Endothelial cell of umbilical vein (primary cell): ENCODE measurements around the gene NRXN3. TPM values are rescaled to one million over a fixed set of nuclear protein-coding genes. Genes with fewer than 3 reads are reported as not detected.

Source experiments
- BruUV-seq: library from RNA; stranded (reverse); fragments of 400-500 nt; replicated peaks from 2 replicates; lab custom pipeline; 2021; lab: Mats Ljungman, UMichigan
- CTCF ChIA-PET: fragments of 300-600, 350-600 bp; sonication (Branson Sonifier 250); formaldehyde crosslinking; loops from one replicate; lab custom pipeline; 2021; ENCODE audit warnings: antibody characterized with exemption, inconsistent platforms; lab: Charles Lee
- POLR2A ChIA-PET: fragments of 300-600, 350-600 bp; sonication (Branson Sonifier 250); formaldehyde crosslinking; loops from one replicate; lab custom pipeline; 2021; ENCODE audit warnings: antibody characterized with exemption, inconsistent platforms; lab: Charles Lee
- DNase-seq: peaks from one replicate; pipeline ENCODE4 v3.0.0-alpha.2; 2011; ENCODE audit warnings: low read depth, low spot score
- FAIRE-seq: peaks from 2 replicates; lab custom pipeline; 2011; peaks lifted over from hg19 to GRCh38; lab: Jason Lieb, UNC
- H2AFZ ChIP-seq: 2 replicates; pipeline ENCODE4 v1.6.0; 2012; ENCODE audit warnings: low read depth, low read length, control low read depth, inconsistent platforms
- H3K27ac ChIP-seq: 2 replicates; pipeline ENCODE4 v1.5.1; 2011; ENCODE audit warnings: low read depth, mild to moderate bottlenecking, control low read depth, low read length, moderate library complexity; ENCODE audit not compliant: insufficient read depth
- H3K27me3 ChIP-seq, 2 experiments: 2 replicates each; pipeline versions ENCODE4 v1.6.0 to v1.6.1; 2011; ENCODE audit warnings: low read length in 2 of 2, mixed read lengths in 1 of 2; ENCODE audit not compliant: control insufficient read depth in 2 of 2, insufficient read depth in 2 of 2
- H3K36me3 ChIP-seq, 2 experiments: 2 replicates in 1 of 2; 3 replicates in 1 of 2; pipeline ENCODE4 v1.5.1; 2011; ENCODE audit warnings: low read length in 2 of 2, mild to moderate bottlenecking in 1 of 2, moderate library complexity in 1 of 2; ENCODE audit not compliant: control insufficient read depth in 2 of 2, insufficient read depth in 2 of 2; ENCODE audit errors: extremely low read depth in 1 of 2
- H3K4me1 ChIP-seq: 3 replicates; pipeline ENCODE4 v1.5.1; 2011; ENCODE audit warnings: mild to moderate bottlenecking, low read length; ENCODE audit not compliant: control insufficient read depth, insufficient read depth; ENCODE audit errors: extremely low read depth
- H3K4me2 ChIP-seq: 2 replicates; pipeline ENCODE4 v1.6.1; 2011; ENCODE audit warnings: low read length, control low read depth, mixed read lengths; ENCODE audit not compliant: insufficient read depth
- H3K4me3 ChIP-seq, 3 experiments: fragments of 200-600 bp in 1 of 3; sonication (generic), shearing (Covaris generic) in 1 of 3; replicated peaks in 1 of 3; 2 replicates each; pipeline ENCODE4 v1.5.1; 2011 to 2016; ENCODE audit warnings: control low read depth in 3 of 3, low read length in 3 of 3, mild to moderate bottlenecking in 2 of 3, inconsistent platforms in 1 of 3, low read depth in 1 of 3, moderate library complexity in 1 of 3; ENCODE audit not compliant: insufficient read depth in 1 of 3
- H3K79me2 ChIP-seq: 2 replicates; pipeline ENCODE4 v1.6.0; 2012; ENCODE audit warnings: low read length, inconsistent platforms; ENCODE audit not compliant: control insufficient read depth, insufficient read depth
- H3K9ac ChIP-seq: replicated peaks from 2 replicates; pipeline ENCODE3; 2011; ENCODE audit warnings: low read length, control low read depth; ENCODE audit not compliant: insufficient read depth; ENCODE audit errors: extremely low read depth
- H3K9me1 ChIP-seq: replicated peaks from 3 replicates; pipeline ENCODE4 v1.6.0; 2011; ENCODE audit warnings: mild to moderate bottlenecking, low read length; ENCODE audit not compliant: control insufficient read depth, insufficient read depth; ENCODE audit errors: extremely low read depth
- H3K9me3 ChIP-seq: replicated peaks from 2 replicates; pipeline ENCODE4 v1.5.1; 2012; ENCODE audit warnings: low read length, inconsistent platforms; ENCODE audit not compliant: control insufficient read depth, insufficient read depth
- H4K20me1 ChIP-seq: replicated peaks from 2 replicates; pipeline ENCODE3; 2011; ENCODE audit warnings: mild to moderate bottlenecking, low read length; ENCODE audit not compliant: control insufficient read depth, insufficient read depth; ENCODE audit errors: extremely low read depth
- CTCF ChIP-seq, 2 donors: IDR thresholded peaks; 1 replicate in 1 of 2; 2 replicates in 1 of 2; pipeline ENCODE4 v1.5.1; 2011; ENCODE audit warnings: low read length in 2 of 2, mild to moderate bottlenecking in 2 of 2, moderate library complexity in 2 of 2, control low read depth in 1 of 2, inconsistent platforms in 1 of 2, low read depth in 1 of 2; ENCODE audit not compliant: insufficient read depth in 1 of 2; ENCODE audit errors: extremely low read depth in 1 of 2
- EZH2 ChIP-seq: IDR thresholded peaks from 2 replicates; pipeline ENCODE4 v1.6.1; 2012; ENCODE audit warnings: borderline replicate concordance, low read depth, mild to moderate bottlenecking, moderate library complexity, low read length, inconsistent platforms; ENCODE audit not compliant: severe bottlenecking
- FOS ChIP-seq: IDR thresholded peaks from 2 replicates; pipeline ENCODE4 v1.6.1; 2011; ENCODE audit warnings: mild to moderate bottlenecking, low read length, moderate library complexity, borderline replicate concordance; ENCODE audit not compliant: insufficient read depth
- GATA2 ChIP-seq: IDR thresholded peaks from 2 replicates; pipeline ENCODE4 v1.7.0; 2011; ENCODE audit warnings: low read depth, mild to moderate bottlenecking, moderate library complexity, mixed read lengths, low read length; ENCODE audit not compliant: insufficient read length, insufficient read depth
- JUN ChIP-seq: IDR thresholded peaks from 2 replicates; pipeline ENCODE4 v1.6.1; 2011; ENCODE audit warnings: borderline replicate concordance, low read depth; ENCODE audit not compliant: insufficient read length, insufficient read depth
- MYC ChIP-seq: IDR thresholded peaks from one replicate; pipeline ENCODE4 v1.6.1; 2011; ENCODE audit warnings: mild to moderate bottlenecking, low read depth, low read length
- POLR2A ChIP-seq: IDR thresholded peaks from 2 replicates; pipeline ENCODE4 v1.6.1; 2012; ENCODE audit warnings: low read depth, mild to moderate bottlenecking, control low read depth, low read length
- POLR2AphosphoS5 ChIP-seq: IDR thresholded peaks from 2 replicates; pipeline ENCODE4 v1.6.1; 2012; ENCODE audit warnings: low read depth, mild to moderate bottlenecking, control low read depth, low read length, moderate library complexity; ENCODE audit not compliant: insufficient read depth
- dilution Hi-C: fragments of 300-500 bp; cut with MboI; formaldehyde crosslinking; loops from one replicate; pipeline ENCODE4 v1.15.0; 2019; ENCODE audit warnings: low sequenced_read_pairs; ENCODE audit not compliant: extremely low pct_ligation_motif_present
- intact Hi-C: fragments of 100-400 bp; cut with micrococcal nuclease; formaldehyde crosslinking; loops from one replicate; pipeline ENCODE4 v1.10.0; 2022
- polyA plus RNA-seq, 4 experiments: library from polyadenylated mRNA; depleted of rRNA in 3 of 4; stranded (reverse) in 3 of 4; unstranded in 1 of 4; fragments of >200 nt; gene quantifications; 2 replicates each; pipeline versions ENCODE4 v1.2.1 to v1.2.3, GENCODE V29; 2011 to 2012; ENCODE audit warnings: missing spikeins in 1 of 4
- total RNA-seq: library from RNA; stranded (reverse); gene quantifications from 2 replicates; pipeline ENCODE4 v1.2.3, GENCODE V29; 2021
- TF ChIP-seq, protein P1 (sequence below): IDR thresholded peaks from 2 replicates; pipeline ENCODE4 v1.6.1; 2011; ENCODE audit not compliant: insufficient read depth, insufficient read length

NRXN3 gene
- total and polyA plus RNA-seq, 2 donors (not counting 3 experiments of a cell fraction or from before 2014, with no cell fraction given), result 0.72 to 4.2 TPM

DNA sequence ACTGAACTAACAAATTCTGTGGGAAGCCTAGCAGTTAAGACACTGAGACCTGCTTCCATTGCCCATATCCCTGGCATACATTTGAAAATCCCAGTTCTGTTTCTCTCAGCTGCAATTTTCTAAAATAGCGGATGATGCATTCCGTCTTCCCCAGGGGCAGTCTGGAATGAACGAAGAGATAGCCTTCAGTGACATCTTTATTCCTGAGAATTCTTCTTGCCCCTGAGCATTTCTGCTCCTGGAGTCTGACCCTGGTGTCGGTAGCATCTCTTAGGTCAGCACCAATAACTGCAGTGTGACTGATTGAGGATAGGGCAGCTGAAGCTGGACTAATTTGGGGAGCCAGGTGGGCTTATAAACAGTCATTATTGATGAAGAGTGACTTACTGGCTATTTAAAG, 1488.6 kb downstream of the NRXN3 start:
- Histone ChIP-seq H3K4me1 (no peaks in the 10 kb centered on the region), H3K9ac (no peak overlapping the region), H3K36me3 (no peaks in the 10 kb centered on the region), H3K27ac (no peak overlapping the region), H3K79me2 (no peaks in the 10 kb centered on the region), H3K9me3 (peaks cover 1% of the 10 kb centered on the region), H3K9me1 (no peaks in the 10 kb centered on the region), H3K4me3 (no peak overlapping the region), H2AFZ (no peak overlapping the region), H3K4me2 (no peak overlapping the region), H3K27me3 (no peaks in the 10 kb centered on the region), H4K20me1 (no peaks in the 10 kb centered on the region)
- dilution Hi-C loops (no loop called here), intact Hi-C loops (no loop called here)
- TF ChIP-seq POLR2A (no peak), GATA2 (no peak), POLR2AphosphoS5 (no peak)
- TF ChIP-seq, protein P1, sequence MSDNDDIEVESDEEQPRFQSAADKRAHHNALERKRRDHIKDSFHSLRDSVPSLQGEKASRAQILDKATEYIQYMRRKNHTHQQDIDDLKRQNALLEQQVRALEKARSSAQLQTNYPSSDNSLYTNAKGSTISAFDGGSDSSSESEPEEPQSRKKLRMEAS, result no peak
- CTCF ChIA-PET, result interaction anchor here (0.7 kb wide), 1 partner anchor 699 kb away, joined by 3 read pairs; no protein-coding TSS in a partner anchor
- no TSS peak for BruUV-seq
- POLR2A ChIA-PET, result no interaction called here
- no peak for DNase-seq
- no peak for FAIRE-seq

- no peak for TF ChIP-seq FOS
- no peak for TF ChIP-seq MYC
- TF ChIP-seq POLR2AphosphoS5, result no peak
- no peak for TF ChIP-seq JUN
- no peak for TF ChIP-seq CTCF (IDR thresholded peaks at IDR 0.05; ENCODE audit: extremely low read depth in 1 of 2, insufficient read depth in 1 of 2, low read depth in 1 of 2, low read length in 2 of 2)
- peak; percentile 22 for TF ChIP-seq GATA2
- TF ChIP-seq, protein P1, result no peak
- TF ChIP-seq POLR2A, result no peak
- no peak for TF ChIP-seq EZH2
- CTCF ChIA-PET, result no interaction called here
- dilution Hi-C loops, result no loop called here
- Histone ChIP-seq H3K27ac (no peak overlapping the region), H3K4me3 (no peak overlapping the region), H3K36me3 (no peaks in the 10 kb centered on the region), H3K9ac (no peak overlapping the region), H4K20me1 (no peaks in the 10 kb centered on the region), H3K9me3 (no peaks in the 10 kb centered on the region), H3K27me3 (no peaks in the 10 kb centered on the region), H3K4me1 (no peaks in the 10 kb centered on the region), H3K4me2 (no peak overlapping the region), H2AFZ (no peak overlapping the region), H3K79me2 (no peaks in the 10 kb centered on the region), H3K9me1 (no peaks in the 10 kb centered on the region)
- no TSS peak for BruUV-seq
- intact Hi-C loops, result no loop called here
- POLR2A ChIA-PET, result no interaction called here
- FAIRE-seq (no peak), DNase-seq (no peak)
Observed at GRCh38 chr14:79660053-79660939, 1490.1 kb downstream of the NRXN3 start.
